Hepatocyte (in vitro differentiated cells): ENCODE results near the gene SH3RF1. TPM values are rescaled to one million over a fixed set of nuclear protein-coding genes. Genes with fewer than 3 reads are reported as not detected.
"Not testable (repeated sequence)": the region's sequence is repeated elsewhere in the genome, so short reads cannot be mapped to it uniquely, and the experiment has no call there.

Experiments used
- DNase-seq: peaks from one replicate; pipeline ENCODE4 v3.0.0-alpha.2; 2016; ENCODE audit warnings: low spot score
- H2AFZ ChIP-seq: fragments of 200-600 bp; sonication (generic); 2 replicates; pipeline ENCODE4 v1.6.0; 2016; ENCODE audit warnings: antibody characterized with exemption, mild to moderate bottlenecking
- H3K27ac ChIP-seq: fragments of 200-600 bp; sonication (generic); 2 replicates; pipeline ENCODE4 v1.5.1; 2016; ENCODE audit warnings: mild to moderate bottlenecking
- H3K27me3 ChIP-seq: fragments of 200-600 bp; sonication (generic); 2 replicates; pipeline ENCODE4 v1.6.1; 2016
- H3K36me3 ChIP-seq: fragments of 200-600 bp; sonication (generic); replicated peaks from 2 replicates; pipeline ENCODE4 v1.5.1; 2016; ENCODE audit warnings: low read depth; ENCODE audit not compliant: insufficient read depth
- H3K4me1 ChIP-seq: fragments of 200-600 bp; sonication (generic); 2 replicates; pipeline ENCODE4 v1.5.1; 2016; ENCODE audit warnings: mild to moderate bottlenecking, moderate library complexity; ENCODE audit not compliant: insufficient read depth
- H3K4me2 ChIP-seq: fragments of 200-600 bp; sonication (generic); 2 replicates; pipeline ENCODE4 v1.6.0; 2016
- H3K4me3 ChIP-seq: fragments of 200-600 bp; sonication (generic); 2 replicates; pipeline ENCODE4 v1.5.1; 2016; ENCODE audit warnings: mild to moderate bottlenecking
- H3K79me2 ChIP-seq: fragments of 200-600 bp; sonication (generic); 2 replicates; pipeline ENCODE4 v1.6.0; 2017; ENCODE audit warnings: mild to moderate bottlenecking
- H3K9me2 ChIP-seq: fragments of 200-600 bp; sonication (generic); replicated peaks from 2 replicates; pipeline ENCODE4 v1.6.0; 2017; ENCODE audit warnings: mild to moderate bottlenecking; ENCODE audit not compliant: insufficient read depth
- H3K9me3 ChIP-seq: fragments of 200-600 bp; sonication (generic); 2 replicates; pipeline ENCODE4 v1.5.1; 2016; ENCODE audit warnings: low read depth, mild to moderate bottlenecking
- H4K20me1 ChIP-seq: fragments of 200-600 bp; sonication (generic); 2 replicates; pipeline ENCODE4 v1.6.0; 2016; ENCODE audit warnings: mild to moderate bottlenecking; ENCODE audit not compliant: insufficient read depth, poor library complexity, severe bottlenecking
- CTCF ChIP-seq: fragments of 200-600 bp; sonication (generic); IDR thresholded peaks from 2 replicates; pipeline ENCODE4 v1.5.1; 2016; ENCODE audit warnings: antibody characterized with exemption, mild to moderate bottlenecking; ENCODE audit not compliant: poor library complexity
- EZH2 ChIP-seq: fragments of 200-600 bp; sonication (generic); IDR thresholded peaks from 2 replicates; pipeline ENCODE4 v1.6.1; 2016; ENCODE audit warnings: antibody characterized with exemption, mild to moderate bottlenecking, borderline replicate concordance
- EZH2phosphoT487 ChIP-seq: fragments of 200-600 bp; sonication (generic); IDR thresholded peaks from one replicate; pipeline ENCODE4 v1.6.1; 2018; ENCODE audit warnings: antibody characterized with exemption, mild to moderate bottlenecking, low read depth, moderate library complexity; ENCODE audit not compliant: unreplicated experiment, severe bottlenecking
- WGBS: methylation state at CpG from one replicate; pipeline ENCODE4 v1.1.6; 2016; ENCODE audit warnings: low lambda C conversion rate; ENCODE audit errors: missing lambda C conversion rate; 5-methylcytosine and 5-hydroxymethylcytosine counted together
- polyA plus RNA-seq: library from polyadenylated mRNA; unstranded; fragments of >200 nt; fragmentation: Nextera tagmentation; extraction: Ambion mirVana; gene quantifications from 2 replicates; pipeline ENCODE4 v1.2.1, GENCODE V29; 2016
- total RNA-seq: library from RNA; depleted of rRNA; stranded (reverse); fragments of >200 nt; gene quantifications from 2 replicates; pipeline ENCODE4 v1.2.3, GENCODE V29; 2014

Gene SH3RF1
- total and polyA plus RNA-seq, 2 experiments from 2014 or later, result 15.5 to 16.4 TPM

GRCh38 chr4:169293343-169294176 lies 22.8 kb upstream of the SH3RF1 start:
- Histone ChIP-seq H3K4me1 (peaks cover 8% of the 10 kb centered on the region), H3K4me2 (no peak overlapping the region), H3K9me3 (no peaks in the 10 kb centered on the region), H3K27ac (no peak overlapping the region), H3K36me3 (no peaks in the 10 kb centered on the region), H3K79me2 (no peaks in the 10 kb centered on the region), H4K20me1 (no peaks in the 10 kb centered on the region), H2AFZ (no peak overlapping the region), H3K4me3 (no peak overlapping the region), H3K9me2 (no peaks in the 10 kb centered on the region), H3K27me3 (no peaks in the 10 kb centered on the region)
- DNase-seq, result no peak
- TF ChIP-seq EZH2phosphoT487 (no peak), CTCF (no peak), EZH2 (no peak)
- WGBS, result 90% methylated on average over 6 of the region's 6 CpGs

GRCh38 chr4:169287983-169288382 lies 17.2 kb upstream of the SH3RF1 start:
- H2AFZ ChIP-seq, H3K4me3 ChIP-seq, H3K9me3 ChIP-seq, H3K4me2 ChIP-seq, H3K27me3 ChIP-seq, H3K9me2 ChIP-seq, H3K27ac ChIP-seq, DNase-seq, H3K36me3 ChIP-seq, H4K20me1 ChIP-seq, H3K79me2 ChIP-seq, H3K4me1 ChIP-seq: not testable (repeated sequence)
- WGBS, result 83% methylated on average over 3 of the region's 3 CpGs

GRCh38 chr4:169286562-169287301 lies 16.0 kb upstream of the SH3RF1 start:
- H3K4me3 ChIP-seq, result no peak overlapping the region
- no peaks in the 10 kb centered on the region for H4K20me1 ChIP-seq
- H3K9me2 ChIP-seq, result no peaks in the 10 kb centered on the region
- H3K4me1 ChIP-seq, result peaks cover 8% of the 10 kb centered on the region
- TF ChIP-seq EZH2, result no peak
- no peak for TF ChIP-seq CTCF
- TF ChIP-seq EZH2phosphoT487, result no peak
- H2AFZ ChIP-seq, result no peak overlapping the region
- H3K4me2 ChIP-seq, result no peak overlapping the region
- no peaks in the 10 kb centered on the region for H3K27me3 ChIP-seq
- DNase-seq, result no peak
- WGBS, result 98% methylated on average over 3 of the region's 3 CpGs
- H3K36me3 ChIP-seq, result no peaks in the 10 kb centered on the region
- no peak overlapping the region for H3K27ac ChIP-seq
- no peaks in the 10 kb centered on the region for H3K79me2 ChIP-seq
- H3K9me3 ChIP-seq, result no peaks in the 10 kb centered on the region

- H2AFZ ChIP-seq, result no peak overlapping the region
- 77% methylated on average over 4 of the region's 4 CpGs for WGBS
Measured at GRCh38 chr4:169283114-169283509, 12.4 kb upstream of the SH3RF1 start.

More at GRCh38 chr4:169283114-169283509, 12.4 kb upstream of the SH3RF1 start:
- H4K20me1 ChIP-seq, result no peaks in the 10 kb centered on the region
- DNase-seq, result no peak
- no peaks in the 10 kb centered on the region for H3K79me2 ChIP-seq
- peak overlapping the region; percentile 9 for H3K27ac ChIP-seq
- H3K9me3 ChIP-seq, result no peaks in the 10 kb centered on the region
- no peak overlapping the region for H3K4me3 ChIP-seq
- no peaks in the 10 kb centered on the region for H3K27me3 ChIP-seq
- no peak overlapping the region for H3K4me2 ChIP-seq
- H3K4me1 ChIP-seq, result no peaks in the 10 kb centered on the region
- H3K36me3 ChIP-seq, result no peaks in the 10 kb centered on the region
- H3K9me2 ChIP-seq, result no peaks in the 10 kb centered on the region
- TF ChIP-seq CTCF (no peak), EZH2 (no peak), EZH2phosphoT487 (no peak)
